B cell (primary cell): ENCODE data around the gene USP7. TPM values are rescaled to one million over a fixed set of nuclear protein-coding genes. Genes with fewer than 3 reads are reported as not detected.

Experiments used
- ATAC-seq: fragments of 200-7000 bp; cut with Tn5 transposase; one replicate; pipeline ENCODE4 v1.10.0; 2021; ENCODE audit warnings: low read depth, mild to moderate bottlenecking, moderate number of reproducible peaks, moderate library complexity
- CTCF ChIA-PET: fragments of 350-600 bp; sonication (Branson Sonifier 250); formaldehyde crosslinking; loops from one replicate; lab custom pipeline; 2021; ENCODE audit warnings: antibody characterized with exemption, inconsistent platforms; lab: Charles Lee
- POLR2A ChIA-PET: fragments of 350-600 bp; sonication (Branson Sonifier 250); formaldehyde crosslinking; loops from one replicate; lab custom pipeline; 2021; ENCODE audit warnings: antibody characterized with exemption; lab: Charles Lee
- DNase-seq: peaks from one replicate; pipeline ENCODE4 v3.0.0; 2013
- H2AFZ ChIP-seq: 2 replicates; pipeline ENCODE4 v1.6.1; 2012; ENCODE audit warnings: mild to moderate bottlenecking, low read depth, low read length; ENCODE audit not compliant: insufficient read depth, poor library complexity, severe bottlenecking
- H3K27ac ChIP-seq, 2 donors: 1 replicate in 1 of 2; 2 replicates in 1 of 2; pipeline ENCODE4 v1.5.1; 2012 to 2013; ENCODE audit warnings: low read length in 2 of 2, mild to moderate bottlenecking in 2 of 2, moderate library complexity in 1 of 2
- H3K27me3 ChIP-seq, 4 experiments: fragments of 200-600 bp in 1 of 4; sonication (generic) in 1 of 4; replicated peaks in 1 of 4; 1 replicate in 2 of 4; 2 replicates in 2 of 4; pipeline versions ENCODE4 v1.6.1 to v1.7.0; 2013 to 2016; ENCODE audit warnings: low read length in 3 of 4, mild to moderate bottlenecking in 2 of 4, mixed read lengths in 1 of 4, moderate library complexity in 1 of 4; ENCODE audit not compliant: insufficient read depth in 4 of 4, control insufficient read depth in 3 of 4; ENCODE audit errors: control extremely low read depth in 1 of 4
- H3K36me3 ChIP-seq, 2 experiments: replicated peaks in 1 of 2; 1 replicate in 1 of 2; 2 replicates in 1 of 2; pipeline versions ENCODE4 v1.6.1 to v1.7.1; 2013; ENCODE audit warnings: low read length in 1 of 2; ENCODE audit not compliant: insufficient read depth in 2 of 2, control insufficient read depth in 1 of 2; ENCODE audit errors: control extremely low read depth in 1 of 2, extremely low read depth in 1 of 2
- H3K4me1 ChIP-seq, 2 donors: fragments of 200-600 bp in 1 of 2; sonication (generic) in 1 of 2; 1 replicate in 1 of 2; 2 replicates in 1 of 2; pipeline versions ENCODE4 v1.5.1 to v1.6.1; 2013 to 2017; ENCODE audit warnings: low read length in 2 of 2; ENCODE audit not compliant: control insufficient read depth in 2 of 2, insufficient read depth in 2 of 2
- H3K4me2 ChIP-seq: replicated peaks from 2 replicates; pipeline ENCODE3; 2012; ENCODE audit warnings: mild to moderate bottlenecking, low read depth, low read length; ENCODE audit not compliant: poor library complexity, severe bottlenecking
- H3K4me3 ChIP-seq, 5 experiments: fragments of 200-600 bp in 1 of 5; sonication (generic) in 1 of 5; 1 replicate in 3 of 5; 2 replicates in 2 of 5; pipeline versions ENCODE4 v1.5.1 to v1.7.0; 2011 to 2016; ENCODE audit warnings: low read length in 4 of 5, mild to moderate bottlenecking in 4 of 5, low read depth in 2 of 5, control low read depth in 1 of 5, moderate library complexity in 1 of 5; ENCODE audit not compliant: insufficient read depth in 1 of 5; ENCODE audit errors: control extremely low read depth in 1 of 5, extremely low read depth in 1 of 5
- H3K79me2 ChIP-seq: fragments of 200-600 bp; sonication (generic); one replicate; pipeline ENCODE4 v1.6.0; 2016; ENCODE audit warnings: low read length; ENCODE audit not compliant: control insufficient read depth, insufficient read depth
- H3K9ac ChIP-seq: fragments of 200-600 bp; sonication (generic); 2 replicates; pipeline ENCODE4 v1.6.1; 2017; ENCODE audit warnings: mild to moderate bottlenecking, low read length, moderate library complexity
- H3K9me3 ChIP-seq, 3 donors: one replicate each; pipeline versions ENCODE4 v1.6.1 to v1.7.1; 2013; ENCODE audit warnings: low read length in 2 of 3; ENCODE audit not compliant: control insufficient read depth in 2 of 3, insufficient read depth in 1 of 3; ENCODE audit errors: control extremely low read depth in 1 of 3
- H4K20me1 ChIP-seq: 2 replicates; pipeline ENCODE4 v1.6.0; 2012; ENCODE audit warnings: mild to moderate bottlenecking, low read length; ENCODE audit not compliant: insufficient read depth, control insufficient read depth, poor library complexity, severe bottlenecking
- H3K27ac Mint-ChIP-seq: one replicate; pipeline ENCODE4 v1.8.0; 2021; ENCODE audit warnings: mixed read lengths
- H3K27me3 Mint-ChIP-seq: one replicate; pipeline ENCODE4 v1.8.0; 2021; ENCODE audit warnings: mixed read lengths
- H3K4me1 Mint-ChIP-seq: one replicate; pipeline ENCODE4 v1.8.0; 2021; ENCODE audit warnings: mixed read lengths
- H3K4me3 Mint-ChIP-seq: one replicate; pipeline ENCODE4 v1.8.0; 2021; ENCODE audit warnings: mixed read lengths
- H3K9me3 Mint-ChIP-seq: one replicate; pipeline ENCODE4 v1.8.0; 2022; ENCODE audit warnings: mixed read lengths; ENCODE audit not compliant: insufficient read depth
- CTCF ChIP-seq: fragments of 200-600 bp; IDR thresholded peaks from one replicate; pipeline ENCODE4 v1.8.0; 2022; ENCODE audit warnings: antibody characterized with exemption, mild to moderate bottlenecking
- EZH2 ChIP-seq: IDR thresholded peaks from 2 replicates; pipeline ENCODE4 v1.6.1; 2012; ENCODE audit warnings: borderline replicate concordance, low read depth, mild to moderate bottlenecking, moderate library complexity, low read length; ENCODE audit not compliant: insufficient read depth, poor library complexity, severe bottlenecking
- WGBS: methylation state at CpG from one replicate; pipeline ENCODE4 v1.1.5; 2013; ENCODE audit warnings: missing lambda C conversion rate; ENCODE audit not compliant: insufficient coverage; 5-methylcytosine and 5-hydroxymethylcytosine counted together
- intact Hi-C: fragments of 100-400 bp; cut with micrococcal nuclease; formaldehyde crosslinking; loops from one replicate; pipeline ENCODE4 v1.10.0; 2022
- polyA plus RNA-seq: library from polyadenylated mRNA; depleted of rRNA; stranded (reverse); fragments of >200 nt; gene quantifications from 2 replicates; pipeline ENCODE4 v1.2.3, GENCODE V29; 2012
- total RNA-seq, 2 donors: library from RNA; stranded (reverse); fragments of 120-200 nt in 1 of 2; gene quantifications; 1 replicate in 1 of 2; 2 replicates in 1 of 2; pipeline versions ENCODE4 v1.2.3 to v1.2.4, GENCODE V29; 2013 to 2022

Gene USP7
- total and polyA plus RNA-seq, 2 donors (not counting 1 experiment from before 2014, with no cell fraction given) = 27.4 to 223 TPM

DNA sequence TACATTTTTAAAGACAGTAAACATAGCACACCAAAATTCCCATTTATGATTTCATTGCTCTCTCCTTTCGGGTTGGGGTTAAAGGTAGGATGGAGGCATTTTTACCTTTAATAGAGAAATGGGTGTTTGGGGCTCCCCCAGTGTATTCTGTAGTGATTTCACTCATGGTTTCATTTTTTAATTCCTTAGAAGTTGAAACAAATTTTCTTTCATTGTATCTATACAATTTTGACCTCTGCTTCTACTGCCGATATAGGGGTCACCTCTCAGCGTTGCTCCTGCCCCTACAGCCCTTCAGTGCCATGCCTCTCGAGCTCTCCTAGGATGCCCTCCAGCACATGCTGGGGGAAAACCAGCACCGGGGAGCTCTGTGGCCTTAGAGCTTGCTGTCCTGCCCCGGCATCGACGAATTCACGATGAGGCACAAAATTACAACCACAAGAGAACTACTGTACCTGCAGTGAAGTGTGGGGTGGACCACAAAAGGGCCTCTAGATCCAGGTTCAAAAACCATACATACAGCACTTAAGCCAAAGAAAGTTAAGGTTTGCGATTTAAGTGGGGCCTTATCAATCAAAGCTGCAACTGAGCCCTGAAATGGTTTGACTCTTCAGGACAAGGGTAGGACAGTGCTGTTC lies 42.2 kb downstream of the USP7 start:
- H3K4me1 Mint-ChIP-seq = peaks cover 26% of the 10 kb centered on the region
- Histone ChIP-seq H3K27ac (no peak overlapping the region), H3K36me3 (peaks cover 6 to 77% of the 10 kb centered on the region in 2 experiments), H3K4me3 (no peak overlapping the region), H2AFZ (no peak overlapping the region), H3K79me2 (peaks cover 91% of the 10 kb centered on the region), H3K9ac (no peak overlapping the region), H3K27me3 (no peaks in the 10 kb centered on the region), H3K9me3 (no peaks in the 10 kb centered on the region), H4K20me1 (peaks cover 92% of the 10 kb centered on the region), H3K4me2 (no peak overlapping the region), H3K4me1 (peaks cover 8 to 11% of the 10 kb centered on the region in 2 donors)
- H3K27me3 Mint-ChIP-seq = no peaks in the 10 kb centered on the region
- ChIA-PET CTCF (interaction anchor here (2.0 kb wide), 1 partner anchor 15 kb away, joined by 6 read pairs; no protein-coding TSS in a partner anchor), POLR2A (no interaction called here)
- no peak overlapping the region for H3K27ac Mint-ChIP-seq
- DNase-seq (no peak), ATAC-seq (no peak)
- intact Hi-C loops = no loop called here
- WGBS = 98% methylated on average over 7 of the region's 10 CpGs
- H3K4me3 Mint-ChIP-seq = no peak overlapping the region
- no peak for TF ChIP-seq CTCF
- no peak for TF ChIP-seq EZH2
- no peaks in the 10 kb centered on the region for H3K9me3 Mint-ChIP-seq

GRCh38 chr16:8920645-8921346 lies 42.9 kb downstream of the USP7 start:
- Histone ChIP-seq H3K9ac (no peak overlapping the region), H3K36me3 (peaks cover 6 to 83% of the 10 kb centered on the region in 2 experiments), H3K27ac (no peak overlapping the region), H2AFZ (no peak overlapping the region), H3K4me3 (no peak overlapping the region), H3K9me3 (no peaks in the 10 kb centered on the region), H3K27me3 (no peaks in the 10 kb centered on the region), H3K4me2 (no peak overlapping the region), H4K20me1 (peaks cover 89% of the 10 kb centered on the region), H3K79me2 (peaks cover 91% of the 10 kb centered on the region), H3K4me1 (peaks cover 8 to 11% of the 10 kb centered on the region in 2 donors)
- ChIA-PET CTCF (interaction anchor here (1.4 to 2.0 kb wide), 3 partner anchors 15 to 214 kb away, joined by 4 to 6 read pairs (median 5); no protein-coding TSS in a partner anchor), POLR2A (no interaction called here)
- H3K27me3 Mint-ChIP-seq = no peaks in the 10 kb centered on the region
- 90% methylated on average over 2 of the region's 6 CpGs for WGBS
- H3K9me3 Mint-ChIP-seq = no peaks in the 10 kb centered on the region
- H3K27ac Mint-ChIP-seq = peak overlapping the region; percentile 15
- intact Hi-C loops = no loop called here
- H3K4me1 Mint-ChIP-seq = peaks cover 24% of the 10 kb centered on the region
- DNase-seq (no peak), ATAC-seq (no peak)
- TF ChIP-seq EZH2 (no peak), CTCF (no peak)
- no peak overlapping the region for H3K4me3 Mint-ChIP-seq
